IPS-11a (cell line): Measurements from ENCODE around the gene KAZALD1.

Experiments
- H3K4me3 ChIP-seq: one replicate; pipeline ENCODE4 v1.5.1; 2013; ENCODE audit warnings: low read depth, low read length, control low read depth

The KAZALD1 gene

DNA sequence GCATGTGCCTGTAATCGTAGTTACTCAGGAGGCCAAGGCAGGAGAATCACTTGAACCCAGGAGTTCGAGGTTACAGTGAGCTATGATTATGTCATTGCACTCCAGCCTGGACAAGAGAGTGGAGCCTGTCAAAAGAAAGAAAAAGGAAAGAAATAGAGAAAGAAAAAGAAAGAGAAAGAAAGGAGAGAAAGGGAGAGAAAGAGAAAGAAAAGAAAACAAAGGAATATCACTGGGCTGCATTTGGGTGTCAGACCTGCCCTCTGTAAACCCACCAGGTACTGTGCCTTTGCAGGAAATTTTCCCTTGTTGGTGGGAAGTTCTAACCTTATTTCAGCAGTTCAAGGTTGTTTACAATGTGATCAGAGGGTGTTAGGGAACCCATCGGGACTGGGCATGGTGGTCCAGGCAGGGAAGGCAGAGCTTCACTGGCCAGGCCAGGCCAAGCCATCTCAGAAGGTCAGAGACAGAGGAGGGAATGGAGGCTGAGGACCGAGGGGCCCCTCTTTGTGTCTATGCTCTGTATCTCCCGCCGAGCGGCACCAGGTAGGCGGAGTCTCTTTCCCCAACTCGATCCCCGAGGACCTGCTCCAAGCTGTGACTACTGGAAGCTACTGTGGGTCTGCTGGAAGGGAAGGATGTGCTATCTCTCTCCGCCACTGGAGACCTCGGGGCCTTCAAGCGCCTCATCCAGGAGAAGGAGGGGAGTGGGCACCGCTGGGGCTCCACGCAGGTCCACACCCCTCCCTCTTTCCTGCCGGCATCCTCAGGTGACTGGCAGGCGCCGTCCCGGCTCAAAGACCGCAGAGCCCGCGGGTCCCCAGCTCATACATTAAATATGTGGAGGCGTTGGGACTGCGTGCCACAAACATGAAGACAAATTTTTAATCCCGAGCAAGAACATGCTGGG lies 15.2 kb upstream of the KAZALD1 start:
- no peak overlapping the region for H3K4me3 ChIP-seq

DNA sequence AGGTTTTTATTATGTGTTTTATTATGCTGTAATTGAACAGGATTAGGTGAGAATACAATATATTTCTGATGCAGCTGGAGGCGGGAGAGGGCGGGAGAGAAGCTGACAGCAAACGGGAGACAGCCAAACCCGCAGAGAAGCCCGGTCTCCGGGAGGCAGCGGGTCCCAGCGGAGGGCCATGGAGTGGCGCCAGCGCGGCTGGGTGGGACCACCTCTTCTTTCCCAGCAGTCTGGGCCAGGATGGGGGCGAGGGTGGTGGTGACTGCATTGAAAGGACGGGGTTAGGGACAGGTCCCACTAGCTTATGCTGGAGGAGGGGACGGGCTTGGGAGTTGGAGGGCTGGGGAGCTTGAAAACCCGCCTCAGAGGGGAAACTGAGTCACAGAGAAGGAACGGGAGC lies 14.5 kb upstream of the KAZALD1 start:
- H3K4me3 ChIP-seq = no peak overlapping the region

DNA sequence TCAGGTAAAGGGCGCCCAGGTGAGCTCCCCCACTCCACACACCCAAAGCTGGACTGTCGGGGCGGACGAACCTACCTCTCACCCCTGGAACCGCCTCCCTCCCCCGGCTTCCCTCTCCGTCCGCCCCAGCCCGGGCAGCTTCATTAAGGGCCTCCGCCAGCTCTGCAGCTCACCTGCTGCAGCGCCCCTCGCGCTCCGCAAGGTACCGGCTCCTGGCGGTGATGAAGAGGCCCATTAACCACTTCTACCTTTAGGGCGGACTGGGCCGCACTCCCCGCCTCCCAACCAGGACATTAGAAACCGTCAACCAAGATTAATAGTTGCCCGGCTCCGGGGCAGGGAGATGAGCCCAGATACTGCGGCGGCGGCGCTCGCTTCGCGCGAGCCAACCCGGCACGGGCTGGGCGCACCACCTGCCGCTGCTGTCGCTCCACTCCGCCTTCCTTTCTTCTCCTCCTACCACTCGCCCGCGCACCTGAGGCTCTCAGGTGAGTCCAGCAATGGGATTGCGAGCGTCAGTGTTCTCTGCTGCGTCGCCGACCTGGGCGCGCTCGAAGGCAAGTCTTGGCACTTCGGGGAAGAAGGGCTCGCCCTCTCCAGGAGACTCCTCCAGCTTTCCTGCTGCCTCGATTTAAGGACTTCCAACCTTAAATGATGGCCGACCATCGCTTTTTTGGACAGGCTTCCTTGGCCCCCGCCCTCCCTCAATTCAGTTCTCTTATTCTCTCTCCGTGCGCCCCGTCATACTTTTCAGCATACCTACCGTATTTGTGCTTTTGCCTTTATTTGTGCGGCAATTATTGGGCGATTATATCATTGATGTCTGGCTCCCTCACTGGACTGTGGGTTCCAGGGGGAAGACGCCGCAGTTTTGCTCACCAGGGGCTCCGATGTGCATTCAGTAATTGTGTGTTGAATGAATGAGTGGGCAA lies 13.6 kb upstream of the KAZALD1 start:
- peak overlapping the region; percentile 13 for H3K4me3 ChIP-seq

- H3K4me3 ChIP-seq = no peak overlapping the region
Observed at GRCh38 chr10:101050208-101051069, 11.3 kb upstream of the KAZALD1 start.

DNA sequence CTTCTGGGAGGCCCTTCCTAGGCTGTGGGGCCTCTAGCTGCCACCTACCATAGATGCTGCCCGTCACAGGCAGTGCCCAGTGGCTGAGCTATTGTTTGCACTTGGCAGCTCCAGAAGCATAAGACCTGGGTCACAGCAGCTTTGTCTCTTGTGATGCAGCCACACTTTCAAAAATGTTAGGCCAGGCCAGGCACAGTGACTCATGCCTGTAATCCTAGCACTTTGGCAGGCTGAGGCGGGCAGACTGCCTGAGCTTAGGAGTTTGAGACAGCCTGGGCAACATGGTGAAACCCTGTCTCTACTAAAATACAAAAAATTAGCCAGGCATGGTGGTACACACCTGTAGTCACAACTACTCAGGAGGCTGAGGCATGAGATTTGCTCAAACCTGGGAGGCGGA lies 9.5 kb upstream of the KAZALD1 start:
- H3K4me3 ChIP-seq = no peak overlapping the region

DNA sequence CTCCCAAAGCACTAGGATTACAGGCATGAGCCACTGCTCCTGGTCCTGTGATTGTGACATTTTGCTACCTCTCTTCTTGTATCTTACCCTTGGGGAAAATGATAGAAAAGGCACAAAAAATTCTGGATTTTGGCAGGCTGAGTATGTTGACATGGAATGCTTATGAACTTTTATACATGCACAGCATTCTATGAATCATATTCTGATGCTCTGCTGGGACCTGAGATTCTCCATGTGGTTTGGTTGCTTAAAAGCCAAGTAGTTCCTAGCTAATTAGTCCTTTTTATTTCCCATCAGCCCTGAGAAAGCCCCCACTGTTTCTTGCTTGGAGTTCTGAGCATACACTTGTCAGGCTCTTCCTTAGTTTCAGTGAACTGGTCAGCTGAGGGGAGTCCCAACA lies 8.3 kb upstream of the KAZALD1 start:
- no peak overlapping the region for H3K4me3 ChIP-seq

- no peak overlapping the region for H3K4me3 ChIP-seq
Observed at GRCh38 chr10:101054351-101054750, 7.4 kb upstream of the KAZALD1 start.

DNA sequence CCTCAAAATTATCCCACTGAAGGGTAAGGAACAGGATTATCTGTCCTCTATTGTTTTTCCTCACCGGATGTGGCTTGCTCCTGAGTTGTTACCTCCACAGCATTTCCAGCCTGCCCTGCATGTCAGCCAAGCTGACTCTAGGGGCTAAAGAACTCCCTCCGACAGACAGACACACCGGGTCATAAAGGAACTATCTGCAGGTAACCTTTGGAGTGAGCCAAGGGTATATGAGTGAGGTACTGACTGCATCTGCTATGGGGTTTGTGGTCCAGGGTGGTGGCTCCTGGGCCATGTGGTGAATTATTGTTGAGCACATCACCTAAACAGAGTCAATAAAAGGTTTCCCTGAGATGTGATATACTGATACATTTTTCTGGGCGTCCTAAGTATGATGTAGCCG lies 6.9 kb upstream of the KAZALD1 start:
- H3K4me3 ChIP-seq = no peak overlapping the region

DNA sequence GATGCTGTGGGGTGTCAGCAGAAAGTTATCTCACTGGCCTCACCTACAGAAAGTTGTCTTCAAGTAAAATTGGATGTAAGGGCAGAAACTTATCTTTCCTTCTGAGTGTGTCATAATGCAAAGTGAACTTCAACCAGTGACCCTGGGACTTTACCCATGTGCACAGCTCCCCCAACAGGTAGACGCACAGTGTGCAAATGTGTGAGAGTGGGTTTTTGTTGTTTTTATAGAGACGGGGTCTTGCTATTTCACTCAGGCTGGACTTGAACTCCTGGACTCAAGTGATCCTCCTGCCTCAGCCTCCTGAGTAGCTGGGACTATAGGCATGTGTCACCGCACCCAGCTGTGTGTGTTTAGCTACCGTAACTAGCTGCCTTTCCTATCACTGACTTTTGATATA lies 6.4 kb upstream of the KAZALD1 start:
- H3K4me3 ChIP-seq = no peak overlapping the region

GRCh38 chr10:101056365-101057151 lies 5.2 kb upstream of the KAZALD1 start:
- H3K4me3 ChIP-seq = no peak overlapping the region

GRCh38 chr10:101060036-101060950 lies 1.5 kb upstream of the KAZALD1 start:
- H3K4me3 ChIP-seq = peak overlapping the region; percentile 76

DNA sequence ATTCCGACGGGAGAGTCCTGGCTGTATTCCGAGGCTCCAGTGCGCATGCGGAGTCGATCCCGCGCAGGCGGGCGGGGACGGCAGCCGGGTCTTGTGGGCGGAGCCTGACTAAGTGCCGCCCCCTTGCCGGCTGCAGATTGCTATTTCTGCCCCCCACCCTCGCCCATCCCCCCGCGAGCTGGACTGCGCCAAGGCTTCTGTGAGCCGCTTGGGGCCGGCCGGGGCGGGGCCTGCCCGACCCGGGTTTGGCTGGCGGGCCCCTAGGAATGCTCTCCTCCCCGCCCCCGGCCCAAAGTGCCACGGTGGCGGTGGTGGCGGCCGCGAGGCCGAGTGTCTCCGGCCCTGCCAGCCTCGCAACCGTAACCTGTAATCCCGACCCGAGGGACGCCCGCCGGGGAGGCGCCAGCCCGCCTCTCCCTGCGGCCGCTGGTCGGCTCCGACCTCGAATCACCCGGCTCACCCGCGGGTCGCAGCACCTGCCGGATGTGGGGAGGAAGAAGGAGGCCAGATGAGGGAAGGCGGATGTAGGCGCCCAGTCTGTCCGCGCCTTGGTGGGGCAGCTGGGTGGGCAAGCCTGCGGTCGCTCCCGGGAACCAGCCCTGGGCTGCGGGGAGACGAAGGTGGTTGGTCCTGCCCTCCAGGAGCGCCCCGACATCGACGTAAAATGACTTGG lies 702 bp upstream of the KAZALD1 start:
- peak overlapping the region; percentile 76 for H3K4me3 ChIP-seq

- peak overlapping the region; percentile 10 for H3K4me3 ChIP-seq
Observed at GRCh38 chr10:101062232-101063049, 652 bp downstream of the KAZALD1 start.

DNA sequence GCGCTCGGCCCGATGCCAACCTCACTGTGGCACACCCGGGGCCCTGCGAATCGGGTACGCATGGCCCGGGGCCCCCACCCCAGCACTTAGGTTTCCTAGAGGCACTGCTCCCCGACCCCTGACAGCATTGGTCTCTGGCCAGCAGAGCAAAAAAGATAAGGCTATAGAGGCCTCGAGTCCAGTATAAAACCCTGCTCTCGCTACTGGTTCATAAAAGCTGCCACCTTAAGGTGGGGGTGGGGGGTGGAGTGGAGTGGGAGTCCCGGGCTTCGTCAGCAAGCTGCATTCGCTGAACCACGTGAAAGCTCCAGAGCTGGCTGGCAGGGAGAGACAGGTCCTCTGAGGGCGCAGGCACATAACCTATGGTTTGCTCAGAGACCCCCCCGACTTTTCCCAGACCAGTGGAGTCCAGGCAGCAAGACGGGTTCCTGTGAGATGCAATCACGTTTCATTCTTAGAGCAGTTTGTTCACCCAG lies 1.3 kb downstream of the KAZALD1 start:
- H3K4me3 ChIP-seq = no peak overlapping the region

DNA sequence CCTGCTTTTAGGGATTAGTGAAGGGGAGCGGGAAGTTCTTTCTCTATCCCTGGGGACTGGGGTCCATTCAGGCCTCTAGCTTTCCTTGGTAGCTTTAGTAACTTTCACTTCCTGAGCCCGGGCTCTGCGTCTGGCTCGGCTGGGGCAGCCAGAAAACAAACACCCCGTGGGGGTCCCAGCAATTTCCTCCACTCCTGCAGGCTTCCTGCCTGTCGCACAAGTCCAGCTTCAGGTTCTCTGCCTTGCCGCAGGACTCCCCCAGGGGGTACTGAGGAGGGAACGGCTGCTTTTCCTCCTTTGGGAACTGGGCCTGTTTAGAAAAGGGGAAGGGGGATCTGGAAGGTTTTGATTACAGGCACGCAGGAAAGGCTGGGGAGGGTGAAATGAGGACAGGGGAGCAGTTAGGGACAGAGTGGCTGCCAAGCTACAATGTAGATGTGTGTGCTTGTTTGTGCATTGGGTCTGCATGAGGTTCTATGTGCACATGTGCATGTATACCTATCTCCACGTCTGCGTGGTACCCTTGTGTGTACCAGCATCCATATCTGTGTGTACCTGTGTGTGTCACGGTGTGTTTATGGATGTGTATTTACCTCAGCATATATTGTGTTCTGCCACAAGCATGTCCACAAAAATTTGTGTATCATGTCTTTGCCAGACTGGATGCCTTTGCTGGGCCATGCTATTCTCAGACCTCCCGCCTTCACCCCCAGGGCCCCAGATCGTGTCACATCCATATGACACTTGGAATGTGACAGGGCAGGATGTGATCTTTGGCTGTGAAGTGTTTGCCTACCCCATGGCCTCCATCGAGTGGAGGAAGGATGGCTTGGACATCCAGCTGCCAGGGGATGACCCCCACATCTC lies 2.0 kb downstream of the KAZALD1 start:
- no peak overlapping the region for H3K4me3 ChIP-seq

GRCh38 chr10:101064415-101065030 lies 2.7 kb downstream of the KAZALD1 start:
- H3K4me3 ChIP-seq = no peak overlapping the region
